Activated CD8-positive, alpha-beta T cell treated with anti-CD3 and anti-CD28 coated beads for 36 hours (primary cell): ENCODE measurements around the gene RIMBP2. TPM values are rescaled to one million over a fixed set of nuclear protein-coding genes. Genes with fewer than 3 reads are reported as not detected.
A peak's percentile ranks its signal among the peaks of the same experiment; 100 is the strongest.

Experiments
- ATAC-seq: fragments of 200-7000 bp; cut with Tn5 transposase; one replicate; pipeline ENCODE4 v1.10.0; 2021; ENCODE audit warnings: mild to moderate bottlenecking, moderate library complexity
- CTCF ChIA-PET: fragments of 350-600 bp; sonication (Branson Sonifier 250); formaldehyde crosslinking; loops from one replicate; lab custom pipeline; 2021; ENCODE audit warnings: antibody characterized with exemption; lab: Charles Lee
- POLR2A ChIA-PET: fragments of 350-600 bp; sonication (Branson Sonifier 250); formaldehyde crosslinking; loops from one replicate; lab custom pipeline; 2021; ENCODE audit warnings: antibody characterized with exemption; lab: Charles Lee
- DNase-seq: peaks from one replicate; pipeline ENCODE4 v3.0.0-alpha.2; 2020
- H3K27ac Mint-ChIP-seq: one replicate; pipeline ENCODE4 v1.8.0; 2021; ENCODE audit warnings: mild to moderate bottlenecking, mixed read lengths
- H3K27me3 Mint-ChIP-seq: one replicate; pipeline ENCODE4 v1.8.0; 2021; ENCODE audit warnings: mixed read lengths
- H3K36me3 Mint-ChIP-seq: one replicate; pipeline ENCODE4 v1.8.0; 2021; ENCODE audit warnings: low read depth, mixed read lengths
- H3K4me1 Mint-ChIP-seq: one replicate; pipeline ENCODE4 v1.8.0; 2021; ENCODE audit warnings: low read depth, mixed read lengths
- H3K4me3 Mint-ChIP-seq: one replicate; pipeline ENCODE4 v1.8.0; 2021; ENCODE audit warnings: mild to moderate bottlenecking, moderate library complexity, mixed read lengths
- H3K9me3 Mint-ChIP-seq: one replicate; pipeline ENCODE4 v1.8.0; 2021; ENCODE audit warnings: mixed read lengths
- intact Hi-C: fragments of 100-400 bp; cut with micrococcal nuclease; formaldehyde crosslinking; loops from one replicate; pipeline ENCODE4 v1.10.0; 2022
- total RNA-seq, 2 experiments: library from RNA; stranded (reverse); gene quantifications; one replicate each; pipeline ENCODE4 v1.2.3, GENCODE V29; 2021
- TF ChIP-seq, protein P1 (sequence below): fragments of 200-600 bp; IDR thresholded peaks from one replicate; pipeline ENCODE4 v1.8.0; 2022; ENCODE audit warnings: antibody characterized with exemption, mild to moderate bottlenecking

Gene RIMBP2
- total RNA-seq, 2 experiments from 2014 or later: not detected

DNA sequence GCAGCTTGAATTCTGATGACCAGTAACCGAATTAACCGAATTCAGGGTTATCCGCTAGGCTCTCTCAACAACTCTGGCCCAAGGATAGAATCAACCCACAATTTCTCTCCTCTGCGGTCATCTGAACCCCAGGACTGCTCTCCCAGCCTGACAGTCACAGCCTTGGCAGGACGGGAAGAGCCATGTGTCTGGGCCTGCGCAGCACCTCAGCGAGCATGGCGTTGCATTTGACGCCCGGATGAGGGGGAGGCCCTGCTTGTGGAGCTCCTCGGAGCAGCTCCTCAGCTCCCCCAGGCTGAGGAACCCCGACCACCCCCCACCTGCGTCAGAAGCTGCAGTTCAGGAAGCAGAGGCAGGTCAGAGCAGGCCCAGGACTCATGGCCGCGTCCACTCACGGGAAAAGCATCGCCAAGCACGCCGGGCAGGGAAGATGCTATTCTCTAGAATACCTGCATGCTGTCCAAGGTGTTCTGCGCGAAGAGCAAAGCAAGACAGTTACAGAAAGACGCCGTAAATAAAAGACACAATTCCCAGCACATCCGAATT is 247.3 kb downstream of the RIMBP2 start:
- ATAC-seq (no peak), DNase-seq (no peak)
- H3K27ac Mint-ChIP-seq: no peak overlapping the region
- POLR2A ChIA-PET: no interaction called here
- intact Hi-C loops: no loop called here
- no peaks in the 10 kb centered on the region for H3K27me3 Mint-ChIP-seq
- no peaks in the 10 kb centered on the region for H3K4me1 Mint-ChIP-seq
- CTCF ChIA-PET: no interaction called here
- peaks cover 12% of the 10 kb centered on the region for H3K9me3 Mint-ChIP-seq
- H3K4me3 Mint-ChIP-seq: no peak overlapping the region
- TF ChIP-seq, protein P1, sequence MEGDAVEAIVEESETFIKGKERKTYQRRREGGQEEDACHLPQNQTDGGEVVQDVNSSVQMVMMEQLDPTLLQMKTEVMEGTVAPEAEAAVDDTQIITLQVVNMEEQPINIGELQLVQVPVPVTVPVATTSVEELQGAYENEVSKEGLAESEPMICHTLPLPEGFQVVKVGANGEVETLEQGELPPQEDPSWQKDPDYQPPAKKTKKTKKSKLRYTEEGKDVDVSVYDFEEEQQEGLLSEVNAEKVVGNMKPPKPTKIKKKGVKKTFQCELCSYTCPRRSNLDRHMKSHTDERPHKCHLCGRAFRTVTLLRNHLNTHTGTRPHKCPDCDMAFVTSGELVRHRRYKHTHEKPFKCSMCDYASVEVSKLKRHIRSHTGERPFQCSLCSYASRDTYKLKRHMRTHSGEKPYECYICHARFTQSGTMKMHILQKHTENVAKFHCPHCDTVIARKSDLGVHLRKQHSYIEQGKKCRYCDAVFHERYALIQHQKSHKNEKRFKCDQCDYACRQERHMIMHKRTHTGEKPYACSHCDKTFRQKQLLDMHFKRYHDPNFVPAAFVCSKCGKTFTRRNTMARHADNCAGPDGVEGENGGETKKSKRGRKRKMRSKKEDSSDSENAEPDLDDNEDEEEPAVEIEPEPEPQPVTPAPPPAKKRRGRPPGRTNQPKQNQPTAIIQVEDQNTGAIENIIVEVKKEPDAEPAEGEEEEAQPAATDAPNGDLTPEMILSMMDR: no peak
- H3K36me3 Mint-ChIP-seq: no peaks in the 10 kb centered on the region

DNA sequence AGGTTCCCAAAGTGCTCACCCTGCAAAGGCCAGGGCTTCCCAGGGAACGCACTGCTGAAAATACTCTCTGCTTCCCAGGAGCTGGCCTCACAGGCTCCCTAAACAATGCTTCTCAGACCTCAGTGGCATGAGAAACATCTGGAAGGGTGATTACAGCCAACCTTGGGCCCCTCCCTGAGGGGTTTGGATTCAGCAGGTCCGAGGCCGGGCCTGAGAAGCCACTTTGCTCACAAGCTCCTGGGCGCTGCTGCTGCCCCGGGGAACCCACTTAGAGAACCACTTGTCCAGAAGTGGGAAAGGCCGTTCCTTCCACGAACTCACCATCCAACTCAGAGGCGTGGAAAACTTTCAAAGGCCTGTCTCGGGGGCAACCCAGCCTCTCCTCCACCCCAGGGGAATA is 247.9 kb downstream of the RIMBP2 start:
- H3K9me3 Mint-ChIP-seq: peaks cover 12% of the 10 kb centered on the region
- TF ChIP-seq, protein P1: no peak
- no peaks in the 10 kb centered on the region for H3K4me1 Mint-ChIP-seq

DNA sequence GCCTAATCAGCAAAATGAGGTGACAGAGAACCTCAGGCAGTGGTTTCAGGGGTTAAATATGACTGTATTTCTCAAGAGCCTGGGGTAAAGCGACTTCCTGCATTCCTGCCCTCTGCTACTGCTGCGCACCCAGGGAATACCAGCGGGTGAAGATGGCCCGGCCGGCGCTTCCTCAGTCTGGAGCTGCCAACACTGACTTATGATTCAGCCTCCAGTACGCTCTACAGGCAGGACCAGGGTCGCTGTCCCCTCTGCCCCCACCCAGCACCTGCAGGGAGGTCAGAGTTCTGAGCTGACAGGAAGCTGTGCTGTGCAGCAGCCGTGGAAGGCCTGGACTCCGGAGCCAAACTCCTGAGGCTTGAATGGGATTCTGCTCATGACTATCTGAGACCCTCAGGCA is 250.5 kb downstream of the RIMBP2 start:
- ChIA-PET POLR2A (no interaction called here), CTCF (no interaction called here)
- Mint-ChIP-seq H3K36me3 (no peaks in the 10 kb centered on the region), H3K4me1 (no peaks in the 10 kb centered on the region), H3K27ac (no peak overlapping the region), H3K4me3 (no peak overlapping the region), H3K9me3 (peaks cover 12% of the 10 kb centered on the region), H3K27me3 (no peaks in the 10 kb centered on the region)
- intact Hi-C loops: no loop called here
- DNase-seq (no peak), ATAC-seq (no peak)
- TF ChIP-seq, protein P1: no peak

More for the DNA sequence above, 247.9 kb downstream of the RIMBP2 start:
- no peak for ATAC-seq
- no peaks in the 10 kb centered on the region for H3K36me3 Mint-ChIP-seq
- CTCF ChIA-PET: no interaction called here
- intact Hi-C loops: no loop called here
- no peak for DNase-seq
- no peaks in the 10 kb centered on the region for H3K27me3 Mint-ChIP-seq
- POLR2A ChIA-PET: no interaction called here
- H3K27ac Mint-ChIP-seq: no peak overlapping the region
- no peak overlapping the region for H3K4me3 Mint-ChIP-seq

DNA sequence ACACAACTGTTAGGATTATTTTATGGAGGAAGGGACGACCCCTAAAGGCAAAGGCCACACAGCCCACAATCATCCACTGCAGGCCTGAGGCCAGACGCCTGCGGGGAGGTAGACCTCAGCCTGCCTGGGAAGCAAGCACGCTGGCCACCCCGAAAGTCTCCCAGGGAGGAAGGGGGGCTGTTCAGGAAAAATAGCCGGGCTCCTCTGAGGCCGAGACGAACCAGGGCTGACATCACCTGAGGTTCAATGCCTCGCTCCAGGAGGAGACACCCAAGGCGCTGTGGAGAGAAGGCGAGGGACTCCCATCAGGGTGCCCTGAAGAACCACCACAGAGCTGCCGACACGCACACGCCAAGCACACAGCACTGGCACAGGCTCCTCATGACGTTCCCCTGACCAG is 251.1 kb downstream of the RIMBP2 start:
- H3K4me1 Mint-ChIP-seq: no peaks in the 10 kb centered on the region
- TF ChIP-seq, protein P1: no peak
- no peak for DNase-seq
- no peaks in the 10 kb centered on the region for H3K36me3 Mint-ChIP-seq
- ChIA-PET CTCF (no interaction called here), POLR2A (no interaction called here)
- H3K4me3 Mint-ChIP-seq: no peak overlapping the region
- ATAC-seq: no peak
- peaks cover 12% of the 10 kb centered on the region for H3K9me3 Mint-ChIP-seq
- H3K27me3 Mint-ChIP-seq: no peaks in the 10 kb centered on the region
- intact Hi-C loops: no loop called here
- no peak overlapping the region for H3K27ac Mint-ChIP-seq

DNA sequence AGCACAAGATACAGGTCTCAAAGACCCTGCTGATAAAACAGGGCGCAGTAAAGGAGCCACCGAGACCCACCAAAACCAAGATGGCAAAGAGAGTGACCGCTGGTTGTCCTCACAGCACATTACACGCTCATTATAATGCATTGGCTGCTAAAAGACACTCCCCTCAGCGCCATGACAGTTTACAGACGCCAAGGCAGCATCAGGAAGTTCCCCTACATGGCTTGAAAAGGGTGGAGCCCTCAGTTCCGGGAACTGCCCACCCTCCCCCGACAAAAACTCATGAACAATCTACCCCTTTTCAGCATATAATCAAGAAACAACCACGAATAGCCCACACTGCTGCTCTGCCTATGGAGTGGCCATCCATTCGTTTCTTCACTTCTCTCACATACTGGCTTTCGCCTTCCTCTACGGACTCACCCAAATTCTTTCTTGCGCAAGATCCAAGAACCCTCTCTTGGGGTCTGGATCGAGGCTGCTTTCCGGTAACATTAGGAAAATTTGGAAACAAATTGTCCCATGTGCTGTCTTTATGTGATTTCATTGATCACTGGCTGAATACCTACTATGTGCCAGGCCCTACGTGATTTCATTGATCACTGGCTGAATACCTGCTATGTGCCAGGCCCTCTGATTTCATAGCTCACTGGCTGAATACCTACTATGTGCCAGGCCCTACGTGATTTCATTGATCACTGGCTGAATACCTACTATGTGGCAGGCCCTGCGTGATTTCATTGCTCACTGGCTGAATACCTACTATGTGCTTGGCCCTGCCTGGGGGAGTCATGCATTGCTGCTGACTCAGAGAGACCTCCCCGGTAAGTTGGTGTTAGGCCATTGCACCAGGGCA is 252.1 kb downstream of the RIMBP2 start:
- ChIA-PET POLR2A (no interaction called here), CTCF (no interaction called here)
- Mint-ChIP-seq H3K9me3 (peaks cover 12% of the 10 kb centered on the region), H3K4me3 (no peak overlapping the region), H3K27me3 (no peaks in the 10 kb centered on the region), H3K27ac (no peak overlapping the region), H3K4me1 (no peaks in the 10 kb centered on the region), H3K36me3 (no peaks in the 10 kb centered on the region)
- TF ChIP-seq, protein P1: no peak
- ATAC-seq (no peak), DNase-seq (peak; percentile 7)
- intact Hi-C loops: no loop called here
